GM18502 (cell line): ENCODE results near the gene DMAC2.
"Not testable (repeated sequence)": the region's sequence is repeated elsewhere in the genome, so short reads cannot be mapped to it uniquely, and the experiment has no call there.

ENCODE experiments used
- ATAC-seq: cut with Tn5 transposase; IDR thresholded peaks from one replicate; pipeline ENCODE4 v1.9.1; 2021; ENCODE audit warnings: mild to moderate bottlenecking; ENCODE audit not compliant: unreplicated experiment, poor library complexity

The DMAC2 gene

DNA sequence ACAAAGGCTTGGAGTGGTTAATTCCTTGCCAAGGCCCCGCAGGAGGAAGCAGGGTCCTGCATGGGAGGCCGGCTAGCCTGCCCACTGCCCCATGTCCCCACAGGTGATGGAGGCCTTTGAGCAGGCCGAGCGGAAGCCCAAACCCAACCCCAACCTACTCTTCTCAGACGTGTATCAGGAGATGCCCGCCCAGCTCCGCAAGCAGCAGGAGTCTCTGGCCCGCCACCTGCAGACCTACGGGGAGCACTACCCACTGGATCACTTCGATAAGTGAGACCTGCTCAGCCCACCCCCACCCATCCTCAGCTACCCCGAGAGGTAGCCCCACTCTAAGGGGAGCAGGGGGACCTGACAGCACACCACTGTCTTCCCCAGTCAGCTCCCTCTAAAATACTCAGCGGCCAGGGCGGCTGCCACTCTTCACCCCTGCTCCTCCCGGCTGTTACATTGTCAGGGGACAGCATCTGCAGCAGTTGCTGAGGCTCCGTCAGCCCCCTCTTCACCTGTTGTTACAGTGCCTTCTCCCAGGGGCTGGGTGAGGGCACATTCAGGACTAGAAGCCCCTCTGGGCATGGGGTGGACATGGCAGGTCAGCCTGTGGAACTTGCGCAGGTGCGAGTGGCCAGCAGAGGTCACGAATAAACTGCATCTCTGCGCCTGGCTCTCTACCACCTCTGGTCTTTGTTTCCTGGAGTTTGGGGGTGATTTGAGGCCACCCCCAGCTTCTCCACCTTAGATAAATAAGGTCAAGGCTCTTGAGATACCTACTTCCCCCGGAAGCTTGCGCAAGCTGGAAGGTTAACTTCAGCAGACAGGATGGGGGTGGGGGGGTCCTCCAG, 15.2 kb downstream of the DMAC2 start:
- ATAC-seq, result no peak

DNA sequence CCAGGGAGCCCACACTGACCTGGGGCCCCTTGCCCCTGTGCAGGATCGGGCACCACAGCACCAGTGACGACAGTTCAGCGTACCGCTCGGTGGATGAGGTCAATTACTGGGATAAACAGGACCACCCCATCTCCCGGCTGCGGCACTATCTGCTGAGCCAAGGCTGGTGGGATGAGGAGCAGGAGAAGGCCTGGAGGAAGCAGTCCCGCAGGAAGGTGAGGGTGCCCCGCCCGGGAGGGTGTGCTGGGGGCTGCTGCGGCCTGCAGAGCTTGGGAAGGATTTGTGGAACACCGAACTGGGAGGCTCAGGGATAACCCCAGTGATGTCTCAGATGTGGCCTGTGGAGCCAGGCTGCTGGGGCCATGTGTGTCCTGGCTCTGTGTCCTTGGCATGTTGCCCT, 16.8 kb downstream of the DMAC2 start:
- no peak for ATAC-seq

DNA sequence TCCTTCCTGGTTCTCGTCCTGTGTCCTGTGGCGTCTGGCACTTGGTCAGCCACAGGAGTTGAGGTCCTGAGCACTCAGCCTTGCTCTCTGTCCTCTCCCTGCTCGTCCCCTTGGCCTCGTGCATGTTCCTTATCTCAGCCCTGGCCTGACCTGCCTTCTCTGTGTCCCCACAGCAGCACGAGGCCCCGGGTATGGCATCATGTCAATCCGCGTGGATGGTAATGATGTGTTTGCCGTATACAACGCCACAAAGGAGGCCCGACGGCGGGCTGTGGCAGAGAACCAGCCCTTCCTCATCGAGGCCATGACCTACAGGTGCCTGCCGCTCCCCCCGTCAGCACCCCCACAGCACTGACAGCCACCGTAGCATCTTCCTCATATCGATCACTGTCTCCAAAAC, 17.3 kb downstream of the DMAC2 start:
- no peak for ATAC-seq

DNA sequence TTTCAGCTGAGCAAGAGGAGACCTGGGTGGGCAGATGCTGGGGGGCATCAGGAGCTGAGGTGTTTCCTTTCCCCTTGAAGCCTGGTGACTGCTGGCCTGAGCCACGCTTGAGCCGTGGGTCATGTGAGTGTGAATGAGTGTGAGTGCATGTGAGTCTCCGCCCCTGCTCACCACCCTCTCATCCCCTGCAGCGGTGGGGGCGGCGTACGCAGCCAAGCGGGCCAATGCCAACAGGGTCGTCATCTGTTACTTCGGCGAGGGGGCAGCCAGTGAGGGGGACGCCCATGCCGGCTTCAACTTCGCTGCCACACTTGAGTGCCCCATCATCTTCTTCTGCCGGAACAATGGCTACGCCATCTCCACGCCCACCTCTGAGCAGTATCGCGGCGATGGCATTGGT, 17.7 kb downstream of the DMAC2 start:
- no peak for ATAC-seq

DNA sequence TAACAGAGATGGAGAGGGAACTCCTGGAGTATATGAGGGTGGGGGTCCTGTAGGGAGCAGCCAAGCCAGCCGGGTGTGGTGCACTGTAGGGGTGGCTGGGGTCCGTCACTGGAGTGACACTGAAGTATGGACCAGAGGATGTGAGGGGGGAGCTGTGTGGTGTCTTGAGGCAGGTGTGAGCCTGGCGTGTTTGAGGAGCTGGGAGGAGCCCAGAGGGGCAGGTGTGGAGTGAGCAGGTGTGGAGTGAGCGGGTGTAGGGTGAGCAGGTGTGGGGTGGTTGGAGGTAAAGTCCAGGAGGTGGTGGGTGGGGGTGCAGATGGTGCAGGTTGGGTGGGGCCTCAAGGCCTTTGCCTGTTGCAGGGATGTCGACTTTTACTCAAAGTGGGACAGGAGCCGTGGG, 18.4 kb downstream of the DMAC2 start:
- ATAC-seq, result no peak

DNA sequence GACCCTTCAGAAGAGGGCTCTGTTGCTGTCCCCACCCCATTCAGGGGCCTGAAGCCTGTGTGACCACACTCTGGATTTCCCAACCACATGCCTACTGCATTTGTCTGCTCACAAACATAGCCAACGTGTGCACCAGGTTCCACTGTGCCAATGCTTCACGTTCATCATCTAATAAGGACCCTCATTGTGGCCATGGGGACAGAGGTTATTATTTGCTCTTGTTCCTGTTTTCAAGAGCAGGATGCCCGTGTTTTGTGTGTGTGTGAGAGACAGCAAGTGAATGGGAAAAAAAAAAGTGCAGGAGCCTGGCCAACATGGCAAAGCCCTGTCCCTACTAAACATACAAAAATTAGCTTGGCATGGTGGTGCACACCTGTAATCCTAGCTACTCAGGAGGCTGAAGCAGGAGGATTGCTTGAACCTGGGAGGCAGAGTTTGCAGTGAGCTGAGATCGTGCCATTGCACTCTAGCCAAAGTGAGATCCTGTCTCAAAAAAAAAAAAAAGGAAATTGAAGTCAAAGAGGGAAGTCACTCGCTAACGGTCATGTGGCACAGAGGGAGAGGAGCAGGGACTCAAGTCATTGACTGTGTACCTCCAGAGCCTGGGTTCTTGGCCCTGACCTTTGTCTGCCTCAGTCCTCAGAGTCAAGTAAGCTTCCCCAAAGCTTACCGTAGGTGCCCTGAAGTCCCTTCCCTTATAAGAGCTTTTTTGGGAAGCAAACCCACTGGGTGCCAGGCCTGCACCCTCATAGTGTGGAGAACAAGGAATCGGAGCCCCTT, 19.4 kb downstream of the DMAC2 start:
- ATAC-seq, result no peak

DNA sequence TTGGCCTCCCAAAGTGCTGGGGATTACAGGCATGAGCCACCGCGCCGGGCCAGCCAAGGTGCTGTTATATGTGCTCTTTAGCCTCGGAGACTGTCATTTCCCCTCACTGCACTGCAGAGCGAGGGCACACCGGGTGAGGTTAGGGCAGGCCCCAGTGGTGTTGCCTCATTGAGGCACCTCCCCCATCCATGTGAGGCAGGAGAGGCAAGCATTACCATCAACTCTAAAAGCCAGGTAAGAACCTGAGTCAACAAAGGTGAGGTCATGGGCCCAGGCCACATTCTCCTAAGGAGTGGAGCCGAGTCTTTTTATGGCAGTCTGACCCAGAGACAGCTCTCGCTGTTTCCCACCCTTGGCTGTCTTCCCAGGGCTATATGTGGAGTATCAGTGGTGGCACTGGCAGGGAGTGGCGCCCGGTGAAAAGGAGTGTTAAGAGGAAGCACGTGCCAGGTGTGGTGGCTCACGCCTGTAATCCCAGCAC, 23.5 kb downstream of the DMAC2 start:
- no peak for ATAC-seq

DNA sequence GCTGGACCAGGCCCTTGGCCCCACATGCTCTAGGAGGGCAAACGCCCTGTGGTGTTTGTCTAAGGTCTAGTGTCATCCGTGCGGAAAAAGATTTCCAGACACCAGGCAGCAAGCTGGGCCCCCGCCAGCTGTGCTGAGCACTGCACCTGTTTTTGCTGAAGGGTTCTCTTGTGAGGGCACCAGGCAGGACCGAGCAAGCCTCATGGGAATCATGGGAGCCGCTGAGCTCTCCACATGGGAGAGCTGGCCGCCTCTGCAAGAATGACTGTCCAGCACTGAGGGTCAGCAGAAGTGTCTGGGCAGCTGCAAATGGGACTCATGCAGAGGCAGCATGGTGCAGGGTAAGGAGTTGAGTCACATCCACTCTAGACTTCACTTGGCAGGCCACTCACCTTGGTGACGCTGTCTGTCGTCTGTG, 24.5 kb downstream of the DMAC2 start:
- no peak for ATAC-seq

DNA sequence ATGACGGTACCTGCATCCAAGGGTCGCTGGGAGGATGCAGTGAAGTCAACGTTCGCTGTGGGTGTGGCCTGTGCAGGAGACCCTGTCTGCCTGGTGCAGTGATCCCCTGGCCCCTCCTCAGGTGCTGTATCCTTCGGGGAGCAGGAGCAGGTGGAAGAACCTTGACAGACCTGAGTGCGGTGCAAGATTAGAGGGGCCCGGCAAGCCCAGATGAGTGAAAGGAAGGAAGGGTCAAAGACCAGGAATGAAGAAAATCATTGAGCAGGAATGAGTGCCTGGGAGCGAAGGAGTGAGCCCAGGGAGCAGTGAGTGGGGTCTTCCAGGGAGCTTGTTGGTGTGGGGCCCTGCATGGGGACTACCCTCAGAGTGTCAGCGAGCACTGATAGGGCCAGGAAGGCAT, 25.3 kb downstream of the DMAC2 start:
- no peak for ATAC-seq

DNA sequence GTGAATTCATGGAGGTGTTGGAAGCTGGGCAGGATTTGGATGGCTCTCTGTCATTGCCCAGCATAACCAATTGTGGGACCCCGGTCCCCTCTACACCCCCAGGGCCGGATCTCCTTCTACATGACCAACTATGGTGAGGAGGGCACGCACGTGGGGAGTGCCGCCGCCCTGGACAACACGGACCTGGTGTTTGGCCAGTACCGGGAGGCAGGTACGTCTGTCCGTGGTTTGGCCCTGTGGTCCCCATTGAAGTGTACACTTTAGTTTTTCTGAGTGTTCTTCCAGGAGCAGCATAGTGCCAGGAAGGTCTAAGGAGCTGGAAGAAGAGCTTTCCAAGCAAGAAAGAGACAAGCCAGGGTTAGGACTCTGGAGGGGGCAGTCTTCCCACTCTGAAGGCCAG, 25.8 kb downstream of the DMAC2 start:
- no peak for ATAC-seq

DNA sequence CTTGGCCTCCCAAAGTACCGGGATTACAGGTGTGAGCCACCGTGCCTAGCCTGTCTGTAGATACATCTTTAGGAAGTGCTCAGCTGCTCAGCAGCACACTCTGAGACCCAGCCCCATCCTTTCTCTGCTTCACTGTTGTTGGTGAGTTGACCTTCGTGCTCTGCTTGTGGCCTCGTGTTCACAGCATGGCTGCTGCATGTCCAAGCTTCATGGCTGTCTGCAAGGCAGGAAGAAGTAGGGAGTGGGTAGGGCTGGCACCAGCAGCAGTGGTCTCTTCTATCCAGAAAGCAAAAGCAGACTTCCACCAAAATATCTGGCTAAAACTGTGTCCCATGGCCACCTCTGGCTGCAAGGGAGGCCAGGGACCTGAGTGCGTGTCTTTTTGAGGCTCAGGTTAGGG, 26.8 kb downstream of the DMAC2 start:
- ATAC-seq, result no peak

DNA sequence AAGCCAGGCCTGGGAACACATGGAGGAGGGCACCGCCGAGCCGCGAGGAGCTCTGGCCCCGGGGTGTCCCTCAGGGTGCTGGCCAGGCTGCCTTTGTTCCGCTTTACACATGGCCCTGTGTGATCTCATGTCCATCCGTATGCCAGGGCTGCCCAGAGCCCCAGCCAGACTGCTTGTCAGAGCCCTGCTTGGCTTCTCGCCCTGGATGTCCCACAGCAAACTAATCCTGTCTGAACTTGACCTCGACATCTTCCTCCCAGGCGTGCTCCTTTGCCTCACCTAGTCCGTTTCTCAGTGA, 27.8 kb downstream of the DMAC2 start:
- no peak for ATAC-seq

DNA sequence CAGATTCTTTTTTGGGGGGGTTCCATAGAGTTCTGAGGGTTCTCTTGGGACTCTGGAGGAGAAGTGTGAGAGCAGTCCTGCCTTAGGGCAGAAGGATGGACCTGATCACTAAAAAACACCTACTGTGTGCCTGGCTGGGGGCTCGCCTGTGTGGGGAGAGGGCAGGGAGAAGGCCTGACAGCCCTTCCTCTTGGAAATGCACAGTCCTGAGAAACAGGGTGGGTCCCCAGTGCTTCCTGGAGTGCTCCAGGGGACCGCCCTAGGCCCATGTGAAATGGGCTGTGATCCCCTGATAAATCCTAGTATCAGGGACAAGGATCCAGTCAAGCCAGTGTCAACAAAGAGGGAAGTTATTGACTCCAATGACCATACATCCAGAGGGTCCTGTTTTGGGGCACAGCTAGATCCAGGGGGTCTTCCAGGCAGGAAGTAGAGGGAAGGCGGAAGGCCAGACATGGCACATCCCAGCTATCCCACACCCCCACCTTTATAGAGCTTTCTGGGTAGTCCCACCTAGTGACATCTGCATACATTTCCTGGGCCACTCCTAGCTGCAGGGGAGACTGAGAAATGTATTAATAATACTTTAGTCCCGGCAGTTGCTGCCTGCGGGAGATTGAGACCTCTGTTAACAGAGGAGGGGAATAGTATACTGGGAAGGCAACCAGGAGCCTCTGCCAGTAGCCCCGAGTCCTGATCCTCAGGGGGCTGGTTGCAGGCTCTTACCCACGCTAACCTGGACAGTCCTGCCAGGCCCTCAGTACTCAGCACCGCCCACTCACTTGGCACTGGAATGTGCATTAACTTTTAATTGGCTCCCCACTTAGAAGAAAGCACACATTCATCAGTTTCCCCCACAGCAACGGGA, 28.4 kb downstream of the DMAC2 start:
- no peak for ATAC-seq

DNA sequence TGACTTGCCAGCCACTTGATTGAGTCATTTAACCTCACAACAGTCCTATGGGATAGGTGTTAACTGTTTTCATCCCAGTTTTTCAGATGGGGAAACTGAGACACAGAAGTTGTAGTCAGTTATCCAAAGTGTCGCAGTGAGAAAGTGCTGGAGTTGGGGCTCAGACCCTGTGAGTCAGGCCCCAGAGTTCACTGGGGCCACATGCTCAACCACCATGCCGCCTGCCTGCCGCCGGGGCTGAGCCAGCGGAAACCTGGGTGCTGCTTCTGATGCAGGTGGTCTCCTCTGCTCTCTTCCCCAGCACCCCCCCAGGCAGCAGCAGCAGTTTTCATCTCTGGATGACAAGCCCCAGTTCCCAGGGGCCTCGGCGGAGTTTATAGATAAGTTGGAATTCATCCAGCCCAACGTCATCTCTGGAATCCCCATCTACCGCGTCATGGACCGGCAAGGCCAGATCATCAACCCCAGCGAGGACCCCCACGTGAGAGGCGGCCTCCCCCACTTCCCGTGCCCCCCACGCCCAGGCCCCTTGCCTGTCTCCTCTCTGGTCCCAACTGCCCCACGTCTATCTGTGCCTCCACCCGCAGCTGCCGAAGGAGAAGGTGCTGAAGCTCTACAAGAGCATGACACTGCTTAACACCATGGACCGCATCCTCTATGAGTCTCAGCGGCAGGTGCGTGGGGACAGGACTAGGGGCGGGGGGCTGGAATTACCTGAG, 29.2 kb downstream of the DMAC2 start:
- no peak for ATAC-seq

DNA sequence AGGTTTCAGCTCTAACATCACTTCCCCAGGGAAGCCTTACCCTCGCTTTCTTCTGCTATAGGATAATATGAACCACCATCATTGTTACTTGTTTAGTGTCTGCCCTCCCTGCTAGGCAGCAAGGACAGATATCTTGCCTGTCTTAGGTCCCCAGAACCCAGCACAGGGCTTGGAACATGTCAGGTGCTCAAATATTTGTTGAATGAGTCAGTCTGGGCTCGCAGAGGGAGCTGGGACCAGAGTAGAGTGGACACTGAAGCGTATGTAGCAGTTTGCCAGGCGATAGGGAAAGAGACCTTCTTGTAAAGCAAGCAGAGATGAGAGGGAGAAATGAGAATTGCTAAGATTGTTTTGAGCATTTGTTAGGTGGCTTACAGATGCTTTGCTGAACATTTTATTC, 30.4 kb downstream of the DMAC2 start:
- ATAC-seq, result no peak

DNA sequence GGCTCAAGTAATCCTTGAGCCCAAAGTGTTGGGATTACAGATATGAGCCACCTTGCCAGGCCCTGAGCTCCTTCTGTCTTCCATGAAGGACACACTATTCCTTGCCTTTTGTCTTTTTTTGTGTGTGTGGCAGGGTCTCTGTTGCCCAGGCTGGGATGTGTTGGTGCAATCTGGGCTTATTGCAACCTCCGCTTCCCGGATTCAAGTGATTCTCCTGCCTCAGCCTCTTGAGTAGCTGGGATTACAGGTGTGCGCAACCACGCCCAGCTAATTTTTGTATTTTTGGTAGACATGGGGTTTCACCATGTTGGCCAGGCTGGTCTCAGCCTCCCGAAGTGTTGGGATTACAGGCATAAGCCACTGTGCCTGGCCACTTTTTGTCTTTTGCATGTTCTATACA, 30.9 kb downstream of the DMAC2 start:
- ATAC-seq, result not testable (repeated sequence)

DNA sequence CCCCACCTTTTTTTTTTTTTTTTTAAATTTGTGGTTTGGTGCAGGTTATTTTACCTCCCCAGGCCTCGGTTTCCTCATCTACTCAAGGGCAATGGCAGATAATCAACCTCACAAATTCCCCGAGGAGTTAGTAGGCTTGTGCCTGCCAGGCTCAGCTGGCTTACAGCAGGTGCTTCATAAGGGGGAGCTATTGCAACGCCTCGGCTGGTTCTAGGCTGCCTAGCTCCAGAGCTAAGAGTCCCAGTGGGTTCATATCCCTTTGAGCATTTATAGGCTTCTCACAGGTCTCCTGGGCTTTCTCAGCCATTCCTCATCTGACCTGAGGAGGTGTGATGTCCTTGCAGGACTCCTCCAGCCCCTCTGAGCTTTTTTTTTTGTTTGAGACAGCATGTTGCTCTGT, 31.5 kb downstream of the DMAC2 start:
- ATAC-seq, result no peak

DNA sequence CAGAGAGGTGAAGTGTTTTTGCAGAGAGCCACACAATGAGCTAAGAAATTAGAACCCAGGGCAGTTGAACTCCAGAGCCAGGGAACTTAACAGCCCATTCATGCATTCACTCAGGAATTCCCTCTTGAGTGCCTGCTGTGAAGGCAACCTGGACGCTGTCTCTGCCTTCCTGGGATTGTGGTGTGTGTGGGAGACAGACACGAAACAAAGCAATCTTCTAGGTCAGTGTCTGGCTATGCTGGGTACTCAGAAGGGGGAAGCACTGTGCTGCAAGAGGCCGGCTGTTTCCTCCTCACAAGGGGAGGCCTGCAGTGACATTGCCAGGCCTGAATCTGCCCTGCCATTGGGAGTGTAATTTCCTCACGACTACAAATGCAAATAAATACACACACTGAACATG, 32.4 kb downstream of the DMAC2 start:
- ATAC-seq, result no peak

DNA sequence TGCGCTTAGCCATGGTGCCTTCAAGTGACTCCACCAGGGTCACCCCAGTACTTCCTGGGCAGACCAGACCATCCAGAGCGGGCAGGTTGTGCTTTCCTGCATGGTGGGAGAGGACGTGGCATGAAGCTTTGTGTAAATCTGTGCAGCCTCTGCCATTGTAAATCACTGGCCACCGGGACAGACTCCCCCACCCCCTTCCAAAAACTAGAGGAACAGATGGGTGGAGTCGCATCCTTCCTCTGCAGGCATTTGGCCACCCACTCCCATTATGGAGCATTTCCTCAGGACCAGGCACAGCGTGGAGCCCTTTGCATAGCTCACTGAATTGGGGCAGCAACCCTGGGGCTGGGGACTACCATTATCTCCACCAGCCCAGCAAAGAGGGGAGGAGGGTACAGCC, 33.9 kb downstream of the DMAC2 start:
- ATAC-seq, result no peak
